Activated CD8-positive, alpha-beta memory T cell treated with anti-CD3 and anti-CD28 coated beads for 1 hour (primary cell): ENCODE data around the gene ABHD13.
"Not testable (repeated sequence)": the region's sequence is repeated elsewhere in the genome, so short reads cannot be mapped to it uniquely, and the experiment has no call there.

Experiments
- DNase-seq, 2 donors: peaks; one replicate each; pipeline ENCODE4 v3.0.0-alpha.2; 2020; ENCODE audit warnings: low read depth in 1 of 2; ENCODE audit errors: extremely low read depth in 1 of 2

ABHD13 gene

DNA sequence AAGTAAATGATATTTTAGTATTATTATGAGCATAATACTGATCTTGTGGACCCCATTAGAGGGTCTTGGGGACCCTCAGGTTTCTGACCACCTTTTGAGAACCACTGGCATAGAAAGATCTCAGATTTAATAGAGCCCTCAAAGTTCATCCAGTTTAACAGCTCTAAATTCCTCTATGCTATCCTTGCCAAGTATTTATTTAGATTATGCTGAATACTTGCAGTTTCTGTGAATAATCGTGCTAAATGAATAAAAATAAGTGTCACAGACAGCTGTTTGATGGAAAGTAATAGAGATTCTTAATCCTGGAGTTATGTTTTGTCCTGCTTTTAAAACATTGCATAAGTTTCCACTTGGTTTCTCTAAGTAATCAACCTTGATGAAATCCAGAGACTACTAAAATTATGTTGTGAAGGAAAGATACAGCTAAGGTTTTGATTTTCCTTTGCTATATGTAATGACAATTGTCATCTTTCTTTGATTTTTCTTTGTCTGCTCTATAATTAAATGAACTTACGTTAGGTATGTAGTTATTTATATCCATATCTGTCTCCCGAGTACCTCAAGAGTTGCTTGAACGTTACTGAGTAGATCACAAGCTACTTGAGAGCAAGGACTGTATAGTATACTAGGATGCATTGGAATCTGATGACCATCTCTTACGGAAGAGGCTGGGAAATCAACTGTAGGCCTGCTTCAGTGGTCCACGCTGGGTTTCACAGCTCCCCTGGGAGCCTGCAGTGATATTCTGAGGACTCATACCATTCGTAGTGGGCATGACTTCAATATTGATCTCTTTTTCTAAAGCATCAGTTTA lies 5.7 kb downstream of the ABHD13 start:
- no peak for DNase-seq

DNA sequence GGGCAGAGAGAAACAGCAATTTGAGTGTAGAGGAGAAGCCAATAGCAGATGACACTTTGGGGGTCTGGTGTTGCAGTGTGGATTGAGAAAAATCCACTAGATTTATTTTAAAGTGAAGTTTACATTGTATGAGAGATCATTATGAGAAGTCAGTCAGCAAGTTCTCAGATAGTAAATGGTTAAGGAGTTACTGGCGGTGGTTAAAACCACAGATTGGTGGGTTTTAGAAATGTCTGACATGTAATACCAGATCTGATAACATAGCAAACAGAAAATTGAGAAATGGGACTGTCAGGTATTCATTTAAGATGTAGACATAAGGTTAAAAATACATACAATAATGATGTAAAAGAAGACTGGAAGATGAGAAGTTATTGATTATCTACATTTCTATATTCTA lies 7.2 kb downstream of the ABHD13 start:
- DNase-seq: no peak

DNA sequence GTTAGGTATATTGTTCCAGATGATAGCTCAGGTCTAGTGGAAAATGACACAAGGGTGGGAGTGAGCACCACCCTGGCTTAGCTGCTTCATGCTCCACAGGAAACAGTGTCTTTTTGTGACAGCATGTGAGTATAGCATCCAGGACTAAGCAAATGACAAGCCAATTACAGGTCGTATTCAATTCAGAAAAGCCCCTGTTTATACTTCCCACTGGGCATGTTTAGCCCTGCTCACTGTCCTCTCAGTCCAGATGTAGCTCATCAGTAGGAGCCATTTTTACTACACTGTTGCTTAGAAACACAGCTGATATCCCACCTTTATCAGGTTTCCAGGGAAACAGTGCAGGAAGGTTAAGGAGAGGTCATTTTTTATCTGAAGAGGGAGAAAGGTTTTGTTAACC lies 8.0 kb downstream of the ABHD13 start:
- no peak for DNase-seq

DNA sequence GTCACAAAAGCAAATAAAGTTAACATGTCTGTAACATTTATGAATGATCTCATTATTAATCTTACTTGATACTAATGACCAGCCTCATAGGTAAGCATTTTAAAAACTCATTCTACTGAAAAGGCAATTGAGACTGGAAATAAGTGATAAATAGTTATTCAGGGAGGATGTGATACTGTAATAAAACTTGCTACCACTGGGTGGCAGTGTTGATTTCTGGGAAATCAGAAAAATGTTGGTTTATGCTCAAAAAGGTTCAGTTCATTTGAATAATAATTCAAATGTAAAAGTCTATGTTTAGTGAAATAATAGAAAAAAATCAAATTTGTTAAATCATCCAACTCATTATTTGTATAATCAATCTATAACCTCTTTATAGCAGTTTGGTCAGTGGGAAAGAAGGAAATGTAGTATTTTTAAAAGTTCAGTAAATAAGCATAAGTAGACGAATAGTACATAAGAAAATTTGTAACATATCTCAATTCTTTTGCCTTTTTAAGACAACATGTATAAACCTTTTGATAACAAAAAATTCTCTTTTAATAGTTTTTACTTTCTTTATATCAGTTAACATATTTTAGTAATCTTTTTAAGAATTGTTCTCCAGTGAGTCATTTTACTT lies 9.6 kb downstream of the ABHD13 start:
- DNase-seq: no peak

GRCh38 chr13:108230377-108230776 lies 12.2 kb downstream of the ABHD13 start:
- DNase-seq: no peak

DNA sequence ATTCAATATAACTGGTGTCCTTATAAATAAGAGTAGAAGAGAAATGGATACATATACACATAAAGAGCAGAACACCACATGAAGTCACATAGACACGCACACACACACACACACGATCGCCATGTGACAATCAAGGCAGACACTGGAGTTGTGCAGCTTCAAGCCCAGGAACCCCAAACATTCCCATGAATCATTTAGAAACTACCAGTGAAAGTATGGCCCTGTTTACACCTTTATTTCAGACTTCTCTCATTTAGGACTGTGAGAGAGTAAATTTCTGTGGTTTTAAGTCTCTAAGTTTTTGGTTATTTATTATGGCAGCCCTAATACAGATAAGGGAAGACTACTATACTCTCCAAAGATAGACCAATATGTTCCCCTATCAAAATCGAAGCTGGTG lies 31.0 kb downstream of the ABHD13 start:
- no peak for DNase-seq

- no peak for DNase-seq
These were observed 39.1 kb downstream of the ABHD13 start for GRCh38 chr13:108257248-108257647.

GRCh38 chr13:108263621-108264355 lies 45.6 kb downstream of the ABHD13 start:
- DNase-seq: no peak

DNA sequence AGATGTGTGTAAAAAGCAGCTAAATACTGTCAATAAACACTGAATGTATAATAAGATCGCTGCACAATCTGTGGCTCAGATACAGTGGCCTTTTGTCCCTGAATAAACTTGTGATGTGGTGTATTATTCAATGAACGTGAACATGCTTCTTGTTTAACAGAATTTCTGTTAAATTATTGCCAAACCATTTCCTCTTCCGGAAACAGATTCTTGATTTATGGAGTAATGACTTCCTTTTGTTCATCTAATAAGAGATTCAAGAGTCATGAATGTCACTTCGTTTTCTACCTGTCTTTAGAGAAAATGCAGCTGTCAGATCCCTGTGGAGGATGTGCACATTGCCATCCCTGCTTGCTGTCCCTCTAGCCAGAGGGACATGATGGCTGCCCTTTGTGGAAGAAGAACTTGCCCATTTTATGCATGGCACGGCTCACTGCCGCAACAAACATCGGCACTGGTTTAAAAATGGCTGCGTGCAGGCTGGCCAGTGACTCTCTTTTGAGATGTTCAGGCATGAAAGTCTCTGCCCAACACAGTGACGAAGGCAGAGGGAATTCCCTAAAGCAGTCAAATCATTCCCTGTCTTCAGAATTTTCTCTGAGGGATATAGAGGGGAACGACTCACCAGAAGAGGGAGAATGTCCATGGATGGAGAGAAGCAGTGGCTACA lies 48.3 kb downstream of the ABHD13 start:
- no peak for DNase-seq

DNA sequence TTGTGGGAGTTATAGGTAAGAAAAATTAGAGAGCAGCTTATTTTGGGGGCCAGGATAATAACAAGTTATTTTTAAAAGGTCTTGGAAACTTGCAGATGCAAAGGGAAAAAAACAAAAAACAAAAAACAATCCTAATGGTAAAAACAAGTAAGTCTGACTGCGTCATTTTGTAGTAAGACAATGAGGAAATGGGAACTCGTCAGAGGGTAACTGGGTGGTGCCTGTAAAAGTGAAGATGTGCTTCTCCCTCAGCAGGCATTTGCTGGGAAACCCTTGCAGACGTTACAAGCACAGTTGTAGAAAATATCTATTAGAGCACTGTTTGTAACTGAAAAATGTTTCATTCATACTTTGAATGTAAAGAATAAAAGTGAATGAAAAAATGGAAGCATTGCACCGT lies 49.2 kb downstream of the ABHD13 start:
- no peak for DNase-seq

- not testable (repeated sequence) for DNase-seq
These were observed 49.7 kb downstream of the ABHD13 start for GRCh38 chr13:108267855-108268254.

- DNase-seq: no peak
These were observed 50.4 kb downstream of the ABHD13 start for GRCh38 chr13:108268466-108269112.

- DNase-seq: no peak
These were observed 51.6 kb downstream of the ABHD13 start, which contains the start of gene TNFSF13B for GRCh38 chr13:108269601-108270328. TSS of gene TNFSF13B (plus strand) at chr13:108269718. CDS start at chr13:108269896, 178 bp downstream.

DNA sequence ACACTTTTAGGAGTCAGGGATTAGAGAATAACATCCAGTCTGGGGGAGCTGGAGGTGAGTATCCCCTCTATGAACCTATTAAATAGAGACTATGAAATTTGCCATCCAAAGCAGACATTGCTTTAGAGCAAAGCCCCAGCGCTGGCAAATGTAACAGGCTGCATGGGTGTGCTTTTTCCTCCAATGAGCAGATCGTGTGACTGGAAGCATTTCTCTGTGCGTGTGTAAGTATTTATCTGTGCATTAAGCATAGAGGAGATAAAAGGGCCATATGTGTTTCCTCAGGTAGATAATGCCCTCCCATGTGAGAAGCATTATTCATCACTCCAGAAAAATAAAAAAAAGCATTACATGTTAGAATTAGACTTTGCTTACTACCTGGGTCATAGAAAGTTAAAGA lies 52.2 kb downstream of the ABHD13 start:
- DNase-seq: no peak

- no peak for DNase-seq
These were observed 54.1 kb downstream of the ABHD13 start for GRCh38 chr13:108272333-108272732.

DNA sequence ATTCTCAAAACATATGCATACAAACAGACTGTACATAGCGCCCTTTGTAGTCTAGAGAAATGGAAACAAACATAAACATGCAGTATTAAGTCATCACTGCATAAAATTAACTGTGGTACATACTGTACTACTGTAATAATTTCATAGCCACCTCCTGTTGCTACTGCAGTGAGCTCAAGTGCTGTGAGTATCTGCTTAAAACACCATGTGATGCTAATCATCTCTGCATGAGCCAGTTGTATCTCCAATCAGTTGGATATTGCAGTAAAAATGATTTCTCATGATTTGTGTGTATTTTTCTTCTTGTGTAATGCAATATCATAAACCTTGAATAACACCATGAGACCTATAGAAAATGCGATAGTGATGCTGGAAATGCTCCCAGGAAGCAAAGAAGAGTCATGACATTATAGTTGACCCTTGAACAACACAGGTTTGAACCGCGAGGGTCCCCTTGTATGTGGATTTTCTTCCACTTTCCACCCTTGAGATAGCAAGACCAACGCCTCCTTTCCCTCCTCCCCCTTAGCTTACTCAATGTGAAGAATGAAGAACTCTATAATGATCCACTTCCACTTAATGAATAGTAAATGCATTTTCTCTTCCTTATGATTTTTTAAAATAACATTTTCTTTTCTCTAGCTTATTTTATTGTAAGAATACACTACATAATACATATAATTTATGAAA lies 55.4 kb downstream of the ABHD13 start:
- no peak for DNase-seq

DNA sequence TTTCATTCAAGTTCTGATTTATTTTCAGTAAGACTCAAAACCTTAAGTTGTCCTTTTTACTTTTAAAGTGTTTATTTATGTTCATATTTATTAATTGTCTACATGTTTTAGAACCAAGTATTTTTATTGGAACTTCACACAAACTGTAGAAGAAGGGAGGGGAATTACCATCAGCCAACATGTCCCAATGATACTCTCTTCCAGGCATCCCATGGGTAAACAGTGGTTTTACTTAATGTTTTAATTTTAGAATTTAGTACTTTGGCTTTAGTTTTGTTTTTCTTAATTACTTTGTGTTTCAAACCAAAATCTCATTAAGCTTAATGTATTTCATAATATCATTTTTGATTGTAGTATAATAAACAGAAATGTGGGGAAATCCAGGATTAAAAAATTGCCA lies 56.5 kb downstream of the ABHD13 start:
- DNase-seq: no peak

DNA sequence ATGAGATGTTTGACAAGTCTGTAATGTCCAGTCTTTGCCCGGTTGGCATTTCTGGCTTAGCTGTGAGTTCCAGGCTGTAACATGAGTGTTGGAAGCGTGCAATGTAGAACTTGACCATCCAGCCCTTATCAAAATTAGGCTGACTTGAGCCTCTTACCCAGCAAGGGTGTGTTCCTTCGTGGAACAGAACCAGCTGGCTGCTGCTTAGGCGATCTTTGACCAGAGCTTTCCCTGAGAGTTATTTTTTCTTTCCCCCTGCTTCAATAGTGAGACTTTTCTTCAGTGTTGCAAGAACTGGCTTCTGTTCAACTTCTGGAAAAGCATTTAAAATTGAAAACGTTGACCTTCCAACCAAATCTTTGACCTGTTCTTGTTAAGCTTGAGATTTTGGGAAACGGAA lies 57.9 kb downstream of the ABHD13 start:
- DNase-seq: no peak

DNA sequence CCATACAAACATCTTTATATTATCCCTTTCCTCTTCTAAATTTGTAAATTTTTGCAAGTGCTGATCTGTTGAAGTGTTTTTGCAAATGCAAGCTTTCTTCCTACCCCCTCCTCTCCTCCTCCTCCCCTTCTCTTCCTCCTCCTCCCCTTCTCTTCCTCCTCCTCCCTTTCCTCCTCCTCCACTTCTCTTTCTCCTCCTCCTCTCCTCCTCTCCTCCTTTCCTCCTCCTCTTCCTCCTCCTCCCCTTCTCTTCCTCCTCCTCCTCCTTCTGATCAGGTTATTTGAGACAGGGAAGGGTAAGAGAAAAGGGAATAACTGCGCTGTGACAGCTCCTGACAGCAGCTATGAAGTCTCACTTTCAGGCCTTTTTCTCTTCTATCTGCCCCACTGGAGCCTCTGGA lies 60.3 kb downstream of the ABHD13 start:
- DNase-seq: no peak
